Measurements from ENCODE around the gene S100A16.
A peak's percentile ranks its signal among the peaks of the same experiment; 100 is the strongest.
"Not testable (repeated sequence)": the region's sequence is repeated elsewhere in the genome, so short reads cannot be mapped to it uniquely, and the experiment has no call there.

The S100A16 gene

GRCh38 chr1:153614189-153614900, 1.4 kb upstream of the S100A16 start:
- no peak for DNase-seq

GRCh38 chr1:153613406-153613805, 469 bp upstream of the S100A16 start:
- DNase-seq, result no peak

GRCh38 chr1:153612111-153612754, 704 bp downstream of the S100A16 start:
- DNase-seq, result no peak

GRCh38 chr1:153611356-153611755, 1.6 kb downstream of the S100A16 start:
- DNase-seq, result no peak

GRCh38 chr1:153610811-153611301, 2.1 kb downstream of the S100A16 start:
- peak; percentile 40 for DNase-seq

- DNase-seq, result no peak
Measured at GRCh38 chr1:153610334-153610733, 2.6 kb downstream of the S100A16 start.

GRCh38 chr1:153609585-153609907, 3.4 kb downstream of the S100A16 start:
- no peak for DNase-seq

- DNase-seq, result peak; percentile 88
Measured at GRCh38 chr1:153608742-153609584, 4.0 kb downstream of the S100A16 start.

- no peak for DNase-seq
Measured at GRCh38 chr1:153608089-153608682, 4.8 kb downstream of the S100A16 start.

- DNase-seq, result no peak
Measured at GRCh38 chr1:153607381-153607780, 5.6 kb downstream of the S100A16 start.

- no peak for DNase-seq
Measured at GRCh38 chr1:153606194-153606593, 6.7 kb downstream of the S100A16 start.

- DNase-seq, result no peak
Measured at GRCh38 chr1:153602749-153603148, 10.2 kb downstream of the S100A16 start.

- DNase-seq, result no peak
Measured at GRCh38 chr1:153599847-153600246, 13.1 kb downstream of the S100A16 start.

GRCh38 chr1:153598309-153599172, 14.4 kb downstream of the S100A16 start:
- DNase-seq, result peak; percentile 74

- DNase-seq, result no peak
Measured at GRCh38 chr1:153597206-153597605, 15.7 kb downstream of the S100A16 start.

- no peak for DNase-seq
Measured at GRCh38 chr1:153592748-153593147, 20.2 kb downstream of the S100A16 start.

GRCh38 chr1:153588482-153588881, 24.5 kb downstream of the S100A16 start:
- no peak for DNase-seq

- DNase-seq, result not testable (repeated sequence)
Measured at GRCh38 chr1:153588033-153588432, 24.9 kb downstream of the S100A16 start.

- DNase-seq, result no peak
Measured at GRCh38 chr1:153587314-153587713, 25.6 kb downstream of the S100A16 start.

- no peak for DNase-seq
Measured at GRCh38 chr1:153586347-153586746, 26.6 kb downstream of the S100A16 start.

GRCh38 chr1:153585006-153585405, 27.9 kb downstream of the S100A16 start:
- no peak for DNase-seq

GRCh38 chr1:153583976-153584375, 29.0 kb downstream of the S100A16 start:
- peak; percentile 26 for DNase-seq
